Measurements from ENCODE around the gene RASAL1. TPM values are rescaled to one million over a fixed set of nuclear protein-coding genes. Genes with fewer than 3 reads are reported as not detected.
A peak's percentile ranks its signal among the peaks of the same experiment; 100 is the strongest.
"Not testable (repeated sequence)": the region's sequence is repeated elsewhere in the genome, so short reads cannot be mapped to it uniquely, and the experiment has no call there.

Gene RASAL1
- total RNA-seq, 1 donor from 2014 or later = 0.26 TPM

- TF ChIP-seq CTCF (IDR thresholded peaks at IDR 0.05) = no peak
- DNase-seq (no peak), ATAC-seq (peak; percentile 73)
- intact Hi-C loops (cut with DNase I) = no loop called here
- no peaks in the 10 kb centered on the region for H3K4me1 ChIP-seq
- H3K27ac ChIP-seq = peak overlapping the region; percentile 25
- H3K27me3 ChIP-seq = no peaks in the 10 kb centered on the region
- H3K4me3 ChIP-seq = no peak overlapping the region
- no peaks in the 10 kb centered on the region for H3K36me3 ChIP-seq
- H3K9me3 ChIP-seq = no peaks in the 10 kb centered on the region
These were observed 6.8 kb upstream of the RASAL1 start for GRCh38 chr12:113142173-113142885.

GRCh38 chr12:113141716-113142115 is 6.2 kb upstream of the RASAL1 start:
- H3K27ac ChIP-seq; ATAC-seq; H3K4me3 ChIP-seq; H3K36me3 ChIP-seq; DNase-seq; H3K9me3 ChIP-seq; intact Hi-C loops (cut with DNase I); H3K4me1 ChIP-seq; H3K27me3 ChIP-seq: not testable (repeated sequence)

- no peak overlapping the region for H3K4me3 ChIP-seq
- no peak for TF ChIP-seq CTCF (IDR thresholded peaks at IDR 0.05)
- ATAC-seq (no peak), DNase-seq (no peak)
- H3K4me1 ChIP-seq = no peaks in the 10 kb centered on the region
- H3K27me3 ChIP-seq = peaks cover 7% of the 10 kb centered on the region
- H3K27ac ChIP-seq = no peak overlapping the region
- intact Hi-C loops (cut with DNase I) = no loop called here
- H3K9me3 ChIP-seq = no peaks in the 10 kb centered on the region
- no peaks in the 10 kb centered on the region for H3K36me3 ChIP-seq
These were observed 5.1 kb upstream of the RASAL1 start for GRCh38 chr12:113140706-113141105.

GRCh38 chr12:113138826-113139225 is 3.3 kb upstream of the RASAL1 start:
- ATAC-seq = no peak
- H3K4me3 ChIP-seq = no peak overlapping the region
- no peaks in the 10 kb centered on the region for H3K4me1 ChIP-seq
- intact Hi-C loops (cut with DNase I) = no loop called here
- no peaks in the 10 kb centered on the region for H3K36me3 ChIP-seq
- no peak for TF ChIP-seq CTCF (IDR thresholded peaks at IDR 0.05)
- no peak for DNase-seq
- H3K9me3 ChIP-seq = no peaks in the 10 kb centered on the region
- peaks cover 21% of the 10 kb centered on the region for H3K27me3 ChIP-seq
- no peak overlapping the region for H3K27ac ChIP-seq

GRCh38 chr12:113137861-113138783 is 2.6 kb upstream of the RASAL1 start:
- TF ChIP-seq CTCF (IDR thresholded peaks at IDR 0.05) = no peak
- no peak for ATAC-seq
- H3K9me3 ChIP-seq = no peaks in the 10 kb centered on the region
- no peak for DNase-seq
- H3K4me3 ChIP-seq = no peak overlapping the region
- peaks cover 21% of the 10 kb centered on the region for H3K27me3 ChIP-seq
- H3K36me3 ChIP-seq = no peaks in the 10 kb centered on the region
- no peak overlapping the region for H3K27ac ChIP-seq
- intact Hi-C loops (cut with DNase I) = no loop called here
- no peaks in the 10 kb centered on the region for H3K4me1 ChIP-seq

- no peak for TF ChIP-seq CTCF (IDR thresholded peaks at IDR 0.05)
- H3K9me3 ChIP-seq = no peaks in the 10 kb centered on the region
- DNase-seq (no peak), ATAC-seq (no peak)
- H3K4me3 ChIP-seq = no peak overlapping the region
- H3K27ac ChIP-seq = no peak overlapping the region
- no peaks in the 10 kb centered on the region for H3K4me1 ChIP-seq
- peaks cover 21% of the 10 kb centered on the region for H3K27me3 ChIP-seq
- no peaks in the 10 kb centered on the region for H3K36me3 ChIP-seq
- intact Hi-C loops (cut with DNase I) = no loop called here
These were observed 1.5 kb upstream of the RASAL1 start for GRCh38 chr12:113136990-113137511.
